Activated naive CD4-positive, alpha-beta T cell treated with anti-CD3 and anti-CD28 coated beads, Interleukin-2, amount 50 U/mL, for 24 hours (primary cell): ENCODE measurements around the gene COG2.

Source experiments
- H3K27ac Mint-ChIP-seq: one replicate; pipeline ENCODE4 v1.8.0; 2021; ENCODE audit warnings: mild to moderate bottlenecking, mixed read lengths
- H3K27me3 Mint-ChIP-seq: one replicate; pipeline ENCODE4 v1.8.0; 2021; ENCODE audit warnings: mixed read lengths
- H3K36me3 Mint-ChIP-seq: one replicate; pipeline ENCODE4 v1.8.0; 2021; ENCODE audit warnings: mixed read lengths
- H3K4me1 Mint-ChIP-seq: one replicate; pipeline ENCODE4 v1.8.0; 2021; ENCODE audit warnings: mixed read lengths
- H3K4me3 Mint-ChIP-seq: one replicate; pipeline ENCODE4 v1.8.0; 2021; ENCODE audit warnings: mild to moderate bottlenecking, mixed read lengths
- H3K9me3 Mint-ChIP-seq: one replicate; pipeline ENCODE4 v1.8.0; 2021; ENCODE audit warnings: mixed read lengths

COG2 gene

DNA sequence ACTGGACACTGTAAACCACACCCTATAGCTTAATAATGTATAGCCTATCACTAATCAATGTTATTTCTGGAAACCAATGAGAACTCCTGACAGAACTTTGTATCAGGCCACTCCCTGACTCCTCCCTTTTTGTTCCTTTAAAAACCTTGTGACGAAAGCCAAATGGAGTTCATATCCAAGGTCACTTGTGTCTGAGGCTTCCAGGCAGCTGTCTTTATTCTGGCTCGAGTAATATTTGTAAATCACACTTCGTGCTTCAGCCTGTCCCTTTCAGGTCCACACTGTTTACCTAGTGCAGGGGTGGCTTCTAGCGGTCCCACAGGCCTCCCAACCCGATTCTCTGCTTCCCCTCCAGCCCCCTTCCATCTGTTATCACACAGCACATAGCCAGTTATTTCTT, 88.7 kb downstream of the COG2 start:
- H3K4me1 Mint-ChIP-seq: no peaks in the 10 kb centered on the region
- H3K27ac Mint-ChIP-seq: no peak overlapping the region
- H3K27me3 Mint-ChIP-seq: peaks cover 13% of the 10 kb centered on the region
- H3K36me3 Mint-ChIP-seq: no peaks in the 10 kb centered on the region
- H3K9me3 Mint-ChIP-seq: no peaks in the 10 kb centered on the region
- H3K4me3 Mint-ChIP-seq: no peak overlapping the region

GRCh38 chr1:230735447-230735846, 93.2 kb downstream of the COG2 start:
- Mint-ChIP-seq H3K36me3 (peaks cover 2% of the 10 kb centered on the region), H3K9me3 (no peaks in the 10 kb centered on the region), H3K4me3 (no peak overlapping the region), H3K27me3 (peaks cover 13% of the 10 kb centered on the region), H3K4me1 (no peaks in the 10 kb centered on the region), H3K27ac (no peak overlapping the region)

DNA sequence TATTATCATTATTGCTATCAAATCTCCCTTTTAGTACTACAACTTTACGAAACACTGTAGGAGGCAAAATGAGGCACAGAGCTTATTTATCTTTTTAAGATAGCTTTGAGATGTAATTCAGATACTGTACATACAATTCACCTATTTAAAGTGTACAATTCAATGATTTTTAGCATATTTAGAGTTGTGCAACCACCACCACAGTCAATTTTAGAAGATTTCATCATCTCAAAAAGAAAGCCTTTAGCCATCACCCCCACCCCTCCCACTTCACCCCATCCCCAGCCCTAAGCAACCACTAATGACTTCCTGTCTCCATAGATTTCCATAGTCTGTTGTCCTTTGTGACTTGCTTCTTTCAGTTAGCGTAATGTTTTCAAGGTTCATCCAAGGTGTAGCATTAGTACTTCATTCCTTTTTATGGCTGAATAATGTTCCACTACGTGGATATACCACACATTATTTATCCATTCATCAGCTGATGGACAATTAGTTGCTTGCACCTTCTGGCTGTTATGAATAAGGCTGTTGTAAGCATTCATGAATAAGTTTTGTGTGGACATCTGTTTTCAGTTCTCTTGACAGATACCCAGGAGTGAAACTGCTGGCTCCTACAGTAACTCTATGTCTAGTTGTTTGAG, 95.5 kb downstream of the COG2 start:
- no peak overlapping the region for H3K27ac Mint-ChIP-seq
- H3K36me3 Mint-ChIP-seq: peaks cover 2% of the 10 kb centered on the region

DNA sequence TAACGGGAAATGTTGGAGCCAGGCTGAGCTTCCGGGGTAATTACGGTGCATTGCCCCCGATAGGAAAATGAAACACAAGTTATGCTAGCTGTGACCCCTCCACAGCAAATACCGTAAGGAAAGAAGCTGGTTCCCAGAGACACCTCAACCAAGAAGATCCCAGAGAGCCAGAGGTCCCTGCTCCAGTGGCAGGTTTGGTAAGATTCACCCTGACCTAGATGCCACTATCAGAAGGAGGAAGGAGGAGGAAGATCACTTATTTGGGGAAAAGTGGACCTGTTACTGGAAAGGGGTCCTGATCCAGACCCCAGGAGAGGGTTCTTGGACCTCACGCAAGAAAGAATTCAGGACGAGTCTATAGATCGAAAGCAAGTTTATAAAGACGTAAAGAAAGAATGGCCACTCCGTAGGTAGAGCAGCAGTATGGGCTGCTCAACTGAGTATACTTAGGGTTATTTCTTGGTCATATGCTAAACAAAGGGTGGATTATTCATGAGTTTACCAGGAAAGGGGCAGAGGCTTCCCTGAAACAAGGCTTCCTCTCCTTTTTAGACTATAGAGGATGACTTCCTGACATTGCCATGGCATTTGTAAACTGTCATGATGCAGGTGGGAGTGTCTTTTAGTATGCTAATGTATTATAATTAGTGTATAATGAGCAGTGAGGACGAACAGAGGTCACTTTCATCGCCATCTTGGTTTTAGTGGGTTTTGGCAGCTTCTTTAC, 97.4 kb downstream of the COG2 start:
- Mint-ChIP-seq H3K4me3 (no peak overlapping the region), H3K9me3 (no peaks in the 10 kb centered on the region), H3K36me3 (peaks cover 2% of the 10 kb centered on the region), H3K27ac (no peak overlapping the region), H3K4me1 (no peaks in the 10 kb centered on the region), H3K27me3 (peaks cover 8% of the 10 kb centered on the region)

More for the DNA sequence above, 95.5 kb downstream of the COG2 start:
- peaks cover 8% of the 10 kb centered on the region for H3K27me3 Mint-ChIP-seq
- H3K4me1 Mint-ChIP-seq: no peaks in the 10 kb centered on the region
- no peaks in the 10 kb centered on the region for H3K9me3 Mint-ChIP-seq
- H3K4me3 Mint-ChIP-seq: no peak overlapping the region
